GM12872 (cell line): ENCODE measurements around the gene DLST.

Experiments used
- CTCF ChIP-seq: IDR thresholded peaks from 3 replicates; pipeline ENCODE4 v1.5.1; 2011; ENCODE audit warnings: low read depth, mild to moderate bottlenecking, low read length, moderate library complexity; ENCODE audit not compliant: insufficient read depth

Gene DLST

GRCh38 chr14:74938531-74939495, 57.1 kb downstream of the DLST start:
- no peak for TF ChIP-seq CTCF

GRCh38 chr14:74940956-74941565, 59.3 kb downstream of the DLST start:
- TF ChIP-seq CTCF, result no peak

- TF ChIP-seq CTCF, result no peak
Measured at GRCh38 chr14:74941676-74942097, 60.0 kb downstream of the DLST start.

- no peak for TF ChIP-seq CTCF
Measured at GRCh38 chr14:74942181-74942580, 60.5 kb downstream of the DLST start.

- no peak for TF ChIP-seq CTCF
Measured at GRCh38 chr14:74942608-74943007, 60.9 kb downstream of the DLST start.

- TF ChIP-seq CTCF, result peak; percentile 64
Measured at GRCh38 chr14:74945261-74945851, 63.6 kb downstream of the DLST start.
